Activated CD8-positive, alpha-beta memory T cell treated with anti-CD3 and anti-CD28 coated beads, Interleukin-2, amount 50 U/mL, for 1 hour (primary cell): ENCODE data around the gene RAET1E.
"Not testable (repeated sequence)": the region's sequence is repeated elsewhere in the genome, so short reads cannot be mapped to it uniquely, and the experiment has no call there.

Experiments
- DNase-seq: peaks from one replicate; pipeline ENCODE4 v3.0.0-alpha.2; 2020; ENCODE audit errors: extremely low read depth

RAET1E gene

DNA sequence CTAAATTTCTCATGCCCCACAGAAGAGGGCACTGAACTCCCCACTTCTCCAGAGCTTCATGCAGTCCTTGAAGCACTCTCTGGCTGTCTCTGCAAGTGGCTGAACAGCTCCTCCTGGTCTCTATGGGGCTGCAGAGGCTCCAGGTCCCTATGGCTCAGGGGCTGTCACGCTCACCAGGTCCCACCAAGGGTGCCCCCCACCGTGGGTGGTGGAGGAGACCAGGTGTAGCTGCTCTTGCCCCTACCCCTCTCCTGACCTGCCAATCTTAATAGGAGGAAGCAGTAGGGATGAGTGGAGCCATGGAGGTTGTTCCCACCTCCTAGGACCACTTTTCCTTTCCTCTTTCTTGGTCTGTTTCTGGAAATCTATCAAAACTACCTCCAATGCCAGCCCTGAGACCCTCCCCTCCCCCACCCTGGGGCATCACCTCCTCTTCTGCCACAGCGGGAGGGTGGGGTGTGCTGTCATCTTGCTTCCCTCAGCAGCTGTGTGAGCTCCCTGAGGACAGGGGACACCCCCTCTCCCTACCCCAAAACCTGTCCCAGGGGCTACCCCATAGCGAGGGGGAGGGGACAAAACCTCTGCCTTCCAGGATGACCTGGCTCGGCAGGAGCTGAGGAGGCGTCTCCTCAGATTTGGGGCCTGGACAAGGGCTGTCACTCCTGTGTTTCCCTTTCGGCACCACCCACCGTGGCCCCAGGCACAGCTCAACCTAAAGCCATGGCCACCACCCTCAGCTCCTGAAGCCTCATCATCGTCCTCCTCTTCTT, 12.0 kb upstream of the RAET1E start:
- DNase-seq: no peak

DNA sequence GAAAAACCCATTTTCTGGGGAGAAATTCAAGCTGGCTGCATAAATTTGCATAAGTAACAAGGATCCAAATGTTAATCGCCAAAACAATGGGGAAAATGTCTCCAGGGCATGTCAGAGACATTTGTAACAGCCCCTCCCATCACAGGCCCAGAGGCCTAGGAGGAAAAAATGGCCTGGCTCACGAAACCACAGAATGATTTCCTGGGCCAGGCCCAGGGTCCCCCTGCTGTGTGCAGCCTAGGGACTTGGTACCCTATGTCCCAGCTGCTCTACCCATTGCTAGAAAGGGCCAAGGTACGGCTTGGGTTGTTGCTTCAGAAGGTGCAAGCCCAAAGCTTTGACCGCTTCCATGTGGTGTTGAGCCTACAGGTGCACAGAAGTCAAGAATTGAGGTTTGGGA, 10.6 kb upstream of the RAET1E start:
- not testable (repeated sequence) for DNase-seq

- DNase-seq: no peak
Measured at GRCh38 chr6:149907317-149907716, 9.4 kb upstream of the RAET1E start.

DNA sequence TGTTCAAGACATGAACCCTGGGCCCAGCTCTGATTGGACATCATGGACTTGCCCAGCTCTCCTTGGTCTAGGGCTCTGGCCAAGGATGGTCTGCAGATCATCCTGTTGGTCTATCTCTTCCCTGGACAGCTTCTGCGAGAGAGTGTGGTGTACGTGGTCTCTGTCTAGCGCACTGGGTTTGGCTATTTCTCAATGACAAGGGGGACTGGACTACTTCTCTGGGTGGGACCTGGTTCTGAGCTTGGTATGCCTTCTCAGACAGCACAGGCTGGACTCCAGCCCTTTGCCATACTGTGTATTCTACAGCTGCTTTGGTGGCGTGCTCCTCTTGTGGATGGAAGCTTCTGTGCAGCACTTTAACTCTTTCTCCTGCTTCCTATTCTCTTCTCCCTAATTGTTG, 8.5 kb upstream of the RAET1E start:
- DNase-seq: no peak

DNA sequence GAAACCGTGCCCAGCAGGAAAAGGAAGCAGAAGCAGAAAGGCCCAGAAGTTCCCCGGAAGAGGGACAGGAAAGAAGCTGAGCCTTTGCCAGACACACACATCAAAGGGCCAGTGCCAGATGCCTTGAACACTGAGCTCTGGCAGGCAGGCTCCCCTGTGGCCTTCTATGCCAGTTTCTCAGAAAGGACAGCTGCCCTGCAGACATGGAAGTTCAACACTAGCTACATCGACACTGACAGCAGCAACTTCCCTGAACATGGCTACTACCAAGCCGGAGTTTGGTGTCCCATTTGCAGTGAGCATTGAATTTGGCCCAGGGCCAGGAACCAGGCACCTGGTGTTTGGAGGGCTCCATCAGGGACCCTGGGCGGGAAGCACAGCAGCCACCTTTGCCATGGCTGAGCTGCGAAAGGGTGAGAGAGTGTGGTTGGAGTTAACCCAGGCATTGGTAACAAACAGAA, 8.0 kb upstream of the RAET1E start:
- DNase-seq: no peak

GRCh38 chr6:149905371-149905910, 7.5 kb upstream of the RAET1E start:
- DNase-seq: no peak

DNA sequence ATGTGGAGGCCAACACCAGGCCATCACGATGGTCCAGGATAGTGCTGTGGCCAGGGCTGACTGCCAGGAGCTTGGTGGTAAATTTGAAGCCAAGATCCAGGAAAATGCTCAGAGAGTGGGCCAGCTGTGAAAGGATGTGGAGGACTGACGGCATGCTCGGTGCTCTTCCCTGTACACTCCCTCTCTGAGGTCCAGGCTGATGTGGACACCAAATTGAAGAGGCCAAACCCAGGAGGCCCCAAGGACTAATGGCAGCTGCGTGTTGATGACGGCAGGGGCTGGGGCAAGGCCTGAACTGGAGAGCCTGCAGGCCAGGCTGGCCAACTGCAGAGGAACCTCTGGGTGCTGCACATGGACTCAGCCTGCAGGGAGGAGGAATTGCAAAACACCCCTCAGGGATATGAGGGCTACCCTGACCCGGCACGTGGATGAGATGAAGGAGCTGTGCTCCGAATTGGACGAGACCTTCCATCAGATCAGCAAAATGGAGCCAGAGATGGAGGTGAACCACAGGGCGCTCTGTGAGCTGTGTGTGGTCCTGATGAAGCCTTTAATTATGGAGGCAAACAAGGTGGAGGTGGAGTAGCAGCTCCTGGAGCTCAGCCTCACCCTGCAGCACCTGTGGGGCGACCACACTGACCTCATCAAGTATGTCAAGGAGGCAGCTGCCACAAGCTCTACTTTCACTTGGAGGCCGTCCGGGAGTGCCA, 6.9 kb upstream of the RAET1E start:
- DNase-seq: no peak

GRCh38 chr6:149903938-149904611, 6.2 kb upstream of the RAET1E start:
- DNase-seq: no peak

GRCh38 chr6:149901444-149902140, 3.7 kb upstream of the RAET1E start:
- DNase-seq: no peak

DNA sequence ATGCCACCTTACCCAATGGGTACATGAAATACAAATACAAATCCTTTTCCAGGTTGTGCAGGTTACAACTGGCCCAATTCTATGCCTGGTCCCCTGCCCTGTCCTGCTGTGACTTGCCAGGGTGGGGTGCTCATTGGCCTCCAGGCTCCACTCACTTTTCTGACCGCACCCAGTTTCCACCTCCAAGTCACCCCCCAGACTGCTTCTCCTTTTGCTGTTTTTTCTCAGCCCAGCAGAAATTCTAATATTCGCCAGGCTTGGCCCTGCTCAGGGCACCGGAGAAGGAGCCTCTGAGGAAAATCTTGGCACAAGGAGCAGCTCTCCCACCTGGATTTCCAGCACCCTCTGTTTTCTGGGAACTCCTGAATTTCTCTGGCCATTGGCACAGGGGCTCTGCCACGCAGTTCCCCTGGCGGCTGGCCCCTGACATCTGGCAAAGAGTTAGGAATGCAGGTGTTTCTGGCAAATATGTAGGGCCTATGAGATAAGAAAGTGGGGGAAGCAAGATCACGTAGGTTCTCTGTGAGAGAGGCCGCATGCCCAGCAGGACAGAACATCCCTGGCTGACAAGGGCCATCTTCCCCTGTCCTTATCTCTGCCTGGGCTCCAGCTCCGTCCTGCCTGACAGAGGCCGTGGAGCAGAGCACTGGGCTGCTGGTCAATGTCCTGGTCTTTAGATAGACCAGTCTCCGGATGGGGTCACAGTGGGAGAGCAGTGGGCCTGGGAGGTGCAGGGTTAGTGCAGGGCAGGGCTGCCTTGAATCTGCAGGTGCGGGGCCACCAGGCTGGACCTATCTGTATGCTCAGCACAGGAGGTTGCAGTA, 2.9 kb upstream of the RAET1E start:
- DNase-seq: no peak

- DNase-seq: no peak
Measured at GRCh38 chr6:149899926-149900619, 2.2 kb upstream of the RAET1E start.

GRCh38 chr6:149899486-149899885, 1.6 kb upstream of the RAET1E start:
- no peak for DNase-seq

- DNase-seq: no peak
Measured at GRCh38 chr6:149898966-149899365, 1.1 kb upstream of the RAET1E start.

DNA sequence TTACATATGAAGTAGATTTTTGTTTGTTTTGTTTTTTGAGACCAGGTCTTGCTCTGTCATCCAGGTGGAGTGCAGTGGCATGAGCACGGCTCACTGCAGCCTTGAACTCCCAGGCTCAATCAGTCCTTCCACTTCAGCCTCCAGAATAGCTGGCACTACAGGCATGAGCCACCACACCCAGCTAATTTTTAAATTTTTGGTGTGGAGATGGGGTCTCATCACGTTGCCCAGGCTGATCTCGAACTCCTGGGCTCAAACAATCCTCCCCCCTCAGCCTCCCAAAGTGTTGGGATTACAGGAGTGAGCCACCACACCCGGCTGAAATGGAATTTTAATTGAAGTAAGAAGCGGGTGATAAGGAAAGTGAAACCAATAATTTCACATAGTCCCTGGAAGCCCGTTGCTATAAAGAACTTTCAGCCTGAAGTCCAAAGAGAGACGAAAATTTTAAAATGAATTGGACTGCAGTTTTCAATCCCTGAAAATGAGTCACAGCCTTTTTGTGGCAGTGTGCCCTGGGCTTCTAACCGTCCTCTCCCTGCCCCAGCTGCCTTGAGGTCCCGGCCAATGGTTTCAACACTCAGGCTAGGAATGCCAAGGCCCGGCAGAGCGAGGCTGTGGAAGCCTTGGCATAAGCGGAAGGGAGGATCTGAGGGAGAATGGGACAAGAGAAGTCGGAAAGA, 757 bp downstream of the RAET1E start:
- no peak for DNase-seq

DNA sequence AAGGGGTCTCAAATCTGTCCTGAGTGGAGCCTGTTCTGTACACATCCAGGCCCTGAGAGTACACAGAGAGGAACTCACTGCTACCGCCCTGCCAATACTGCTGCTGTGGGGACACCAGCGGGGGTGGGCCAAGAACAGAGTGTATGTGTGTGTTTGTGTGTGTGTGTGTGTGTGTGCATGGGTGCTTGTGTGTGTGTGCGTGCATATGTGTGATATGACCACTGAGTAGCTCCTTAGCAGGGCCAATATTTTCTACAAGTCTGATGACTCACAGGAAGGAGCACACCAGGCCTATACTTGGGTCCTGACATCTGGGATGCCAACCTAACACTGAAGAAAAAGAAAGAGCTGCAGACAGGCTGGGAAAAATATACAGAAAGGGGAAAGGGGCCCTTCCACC, 1.4 kb downstream of the RAET1E start:
- DNase-seq: no peak

DNA sequence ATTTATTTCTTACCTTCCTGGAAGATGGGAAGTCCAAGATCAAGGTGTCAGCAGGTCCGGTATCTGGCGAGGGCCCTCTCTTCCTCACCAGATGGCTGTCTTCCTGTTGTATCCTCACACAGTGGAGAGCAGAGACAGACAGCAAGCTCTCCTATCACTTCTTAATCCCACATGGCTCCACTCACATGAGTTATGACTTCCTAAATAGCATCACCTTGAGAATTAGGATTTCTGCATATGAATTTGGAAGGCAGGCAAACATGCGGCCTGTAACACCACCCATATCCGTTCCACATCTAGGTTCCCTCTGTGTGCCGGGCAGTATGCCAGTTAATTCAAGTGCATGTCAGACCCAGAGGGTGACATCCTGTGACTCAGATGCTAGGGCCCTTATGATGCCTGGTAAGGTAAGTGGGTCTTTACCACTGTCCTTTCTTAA, 2.1 kb downstream of the RAET1E start:
- DNase-seq: peak; percentile 20

- no peak for DNase-seq
Measured at GRCh38 chr6:149895048-149895590, 2.8 kb downstream of the RAET1E start.

DNA sequence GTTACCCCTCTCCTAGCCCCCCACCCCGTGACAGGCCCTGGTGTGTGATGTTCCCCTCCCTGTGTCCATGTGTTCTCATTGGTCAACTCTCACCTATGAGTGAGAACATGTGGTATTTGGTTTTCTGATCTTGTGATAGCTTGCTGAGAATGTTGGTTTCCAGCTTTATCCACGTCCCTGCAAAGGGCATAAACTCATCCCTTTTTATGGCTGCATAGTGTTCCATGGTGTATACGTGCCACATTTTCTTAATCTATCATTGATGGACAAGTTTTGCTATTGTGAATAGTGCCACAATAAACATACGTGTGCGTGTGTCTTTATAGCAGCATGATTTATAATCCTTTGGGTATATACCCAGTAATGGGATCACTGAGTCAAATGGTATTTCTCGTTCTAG, 6.0 kb downstream of the RAET1E start:
- not testable (repeated sequence) for DNase-seq

GRCh38 chr6:149891259-149891658, 6.7 kb downstream of the RAET1E start:
- DNase-seq: no peak
